ENCODE measurements around the gene C17orf58.
"Not testable (repeated sequence)": the region's sequence is repeated elsewhere in the genome, so short reads cannot be mapped to it uniquely, and the experiment has no call there.

C17orf58 gene

GRCh38 chr17:67974185-67974584 is 22.1 kb downstream of the C17orf58 start:
- TF ChIP-seq CTCF (IDR thresholded peaks at IDR 0.05) (no peak), ZFX (IDR thresholded peaks at IDR 0.05; ENCODE audit: borderline replicate concordance) (no peak)
- H3K27ac ChIP-seq = no peak overlapping the region

- H3K27ac ChIP-seq = peak overlapping the region; percentile 32
- peak; percentile 9; the same call in 1 of the 2 replicates for TF ChIP-seq CTCF (IDR thresholded peaks at IDR 0.05)
- TF ChIP-seq ZFX (IDR thresholded peaks at IDR 0.05; ENCODE audit: borderline replicate concordance) = no peak
Measured at GRCh38 chr17:67970783-67971182, 25.5 kb downstream of the C17orf58 start.

GRCh38 chr17:67963145-67963572 is 33.1 kb downstream of the C17orf58 start:
- H3K27ac ChIP-seq = 0 out of 2 replicates have a peak overlapping the region, but pooled peaks have one; percentile 27
- peak; percentile 81 for TF ChIP-seq CTCF (IDR thresholded peaks at IDR 0.05)

- H3K27ac ChIP-seq = 0 out of 2 replicates have a peak overlapping the region, but pooled peaks have one; percentile 27
Measured at GRCh38 chr17:67962156-67962555, 34.1 kb downstream of the C17orf58 start.

- not testable (repeated sequence) for H3K27ac ChIP-seq
Measured at GRCh38 chr17:67960276-67960675, 36.0 kb downstream of the C17orf58 start.

- no peak overlapping the region for H3K27ac ChIP-seq
Measured at GRCh38 chr17:67959510-67959909, 36.8 kb downstream of the C17orf58 start.

GRCh38 chr17:67950945-67951344 is 45.3 kb downstream of the C17orf58 start:
- no peak for TF ChIP-seq CTCF (IDR thresholded peaks at IDR 0.05)
- TF ChIP-seq ZFX (IDR thresholded peaks at IDR 0.05; ENCODE audit: borderline replicate concordance) = no peak

More at GRCh38 chr17:67959510-67959909, 36.8 kb downstream of the C17orf58 start:
- TF ChIP-seq ZFX (IDR thresholded peaks at IDR 0.05; ENCODE audit: borderline replicate concordance) (no peak), CTCF (IDR thresholded peaks at IDR 0.05) (no peak)

GRCh38 chr17:67947325-67947813 is 48.9 kb downstream of the C17orf58 start:
- TF ChIP-seq ZFX (IDR thresholded peaks at IDR 0.05; ENCODE audit: borderline replicate concordance) (no peak), CTCF (IDR thresholded peaks at IDR 0.05) (no peak)
- H3K27ac ChIP-seq = no peak overlapping the region

More at GRCh38 chr17:67950945-67951344, 45.3 kb downstream of the C17orf58 start:
- H3K27ac ChIP-seq = no peak overlapping the region

All from 22Rv1 (cell line).